ENCODE results near the gene KLHL36. TPM values are rescaled to one million over a fixed set of nuclear protein-coding genes. Genes with fewer than 3 reads are reported as not detected.
A peak's percentile ranks its signal among the peaks of the same experiment; 100 is the strongest.

The KLHL36 gene
- polyA plus RNA-seq, 1 of the 3 experiments (the other 2 are of a cell fraction) = 39.8 TPM

DNA sequence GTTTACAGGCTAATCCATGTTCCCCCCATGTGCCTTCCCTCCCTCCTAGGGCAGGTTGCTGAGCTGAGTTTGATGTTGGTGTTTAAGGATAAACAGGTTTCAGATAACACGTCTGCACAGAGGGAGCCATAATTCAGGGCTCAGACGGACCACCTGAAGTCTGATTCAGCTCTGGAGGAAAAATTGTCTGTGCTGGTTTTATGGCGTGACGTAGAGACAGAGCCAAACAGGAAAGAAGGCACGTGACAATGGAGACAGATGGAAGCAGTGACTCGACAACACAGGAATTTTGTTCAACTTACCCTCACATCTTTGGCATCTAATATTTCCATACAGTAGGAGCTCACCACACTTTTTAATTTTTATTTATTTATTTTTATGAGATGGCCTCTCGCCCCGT is 40.8 kb downstream of the KLHL36 start:
- H2AFZ ChIP-seq (ENCODE audit: low read depth) = peak overlapping the region; percentile 5; the same call in 1 of the 2 replicates
- CTCF ChIA-PET = interaction anchor here (1.1 to 1.7 kb wide), 5 partner anchors 11 to 66 kb away, joined by 3 to 7 read pairs (median 6); no protein-coding TSS in a partner anchor

DNA sequence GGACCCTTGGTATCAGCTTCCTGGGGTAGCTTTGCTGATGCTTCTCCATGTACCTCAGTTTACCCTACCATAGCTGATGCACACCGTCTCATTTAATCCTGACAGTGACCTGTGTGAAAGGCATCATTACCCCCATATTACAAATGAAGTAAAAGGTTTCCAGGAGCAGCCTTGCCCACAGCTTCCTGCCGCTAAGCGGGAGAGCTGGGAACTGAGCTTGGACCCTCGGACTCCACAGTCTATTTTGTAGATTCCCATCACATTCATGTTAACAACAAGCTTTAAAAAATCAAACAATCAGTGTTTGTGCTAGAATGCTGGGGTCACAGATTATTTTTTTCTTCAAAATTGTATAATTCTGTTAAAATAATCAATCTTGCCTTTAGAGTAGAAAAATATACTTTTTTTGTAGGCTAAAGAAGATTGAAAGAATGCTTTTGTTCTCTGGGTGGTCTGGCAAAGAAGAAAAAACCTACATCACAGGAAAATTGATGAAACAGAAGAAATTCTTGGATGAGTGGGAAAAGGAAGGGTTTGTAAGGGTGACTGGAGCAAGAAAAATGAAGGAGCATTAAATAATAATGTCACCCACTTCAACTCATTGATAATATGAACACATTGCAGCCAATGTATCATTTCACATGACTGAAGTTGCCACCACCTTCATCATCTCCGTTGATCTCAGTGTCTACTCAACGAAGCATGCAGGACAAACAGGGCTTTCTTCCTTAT is 41.9 kb downstream of the KLHL36 start:
- H3K4me2 ChIP-seq = no peak overlapping the region
- H3K9ac ChIP-seq = no peak overlapping the region
- H3K79me2 ChIP-seq (ENCODE audit: insufficient read depth) = no peaks in the 10 kb centered on the region
- WGBS (ENCODE audit: low lambda C conversion rate) = 97% methylated on average over 6 of the region's 6 CpGs
- no peaks in the 10 kb centered on the region for H3K9me2 ChIP-seq
- POLR2A ChIA-PET = no interaction called here
- no peaks in the 10 kb centered on the region for H3K36me3 ChIP-seq (replicated peaks in 1 of 2; ENCODE audit: control insufficient read depth in 1 of 2, insufficient read depth in 2 of 2, low read length in 1 of 2)
- H3K27ac ChIP-seq (ENCODE audit: low read depth in 2 of 2, low read length in 1 of 2) = no peak overlapping the region; a peak in 1 of 4 replicates
- H3K9me3 ChIP-seq = no peaks in the 10 kb centered on the region
- DNase-seq = no peak
- CTCF ChIA-PET = interaction anchor here (0.7 to 1.7 kb wide), 6 partner anchors 9 to 68 kb away, joined by 3 to 7 read pairs (median 5); no protein-coding TSS in a partner anchor
- no peaks in the 10 kb centered on the region for H3K27me3 ChIP-seq (ENCODE audit: insufficient read depth)
- peaks cover 7% of the 10 kb centered on the region for H3F3A ChIP-seq (replicated peaks; ENCODE audit: insufficient read depth)
- no peak overlapping the region for H3K4me3 ChIP-seq (ENCODE audit: low read depth in 2 of 2, low read length in 1 of 2)
- no peaks in the 10 kb centered on the region for H4K20me1 ChIP-seq (ENCODE audit: insufficient read depth)
- H3K4me1 ChIP-seq (ENCODE audit: control insufficient read depth in 1 of 2, insufficient read depth in 2 of 2, low read depth in 1 of 2, low read length in 1 of 2) = no peaks in the 10 kb centered on the region; a peak in 1 of 4 replicates
- no peak overlapping the region for H2AFZ ChIP-seq (ENCODE audit: low read depth)
- no peak for TF ChIP-seq TCF12 (IDR thresholded peaks at IDR 0.05)
- TF ChIP-seq, protein P1, sequence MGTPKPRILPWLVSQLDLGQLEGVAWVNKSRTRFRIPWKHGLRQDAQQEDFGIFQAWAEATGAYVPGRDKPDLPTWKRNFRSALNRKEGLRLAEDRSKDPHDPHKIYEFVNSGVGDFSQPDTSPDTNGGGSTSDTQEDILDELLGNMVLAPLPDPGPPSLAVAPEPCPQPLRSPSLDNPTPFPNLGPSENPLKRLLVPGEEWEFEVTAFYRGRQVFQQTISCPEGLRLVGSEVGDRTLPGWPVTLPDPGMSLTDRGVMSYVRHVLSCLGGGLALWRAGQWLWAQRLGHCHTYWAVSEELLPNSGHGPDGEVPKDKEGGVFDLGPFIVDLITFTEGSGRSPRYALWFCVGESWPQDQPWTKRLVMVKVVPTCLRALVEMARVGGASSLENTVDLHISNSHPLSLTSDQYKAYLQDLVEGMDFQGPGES (IDR thresholded peaks at IDR 0.05; ENCODE audit: low read depth, low read length) = no peak
- TF ChIP-seq TAF1 (IDR thresholded peaks at IDR 0.05; ENCODE audit: borderline replicate concordance, low read depth, low read length) = no peak
- no peak for TF ChIP-seq FOSL2 (IDR thresholded peaks at IDR 0.05; ENCODE audit: borderline replicate concordance, low read depth)
- no peak for TF ChIP-seq MXI1 (IDR thresholded peaks at IDR 0.05; ENCODE audit: low read depth, low read length)
- TF ChIP-seq RAD21 (IDR thresholded peaks at IDR 0.05; ENCODE audit: low read length) = no peak
- TF ChIP-seq, protein P2, sequence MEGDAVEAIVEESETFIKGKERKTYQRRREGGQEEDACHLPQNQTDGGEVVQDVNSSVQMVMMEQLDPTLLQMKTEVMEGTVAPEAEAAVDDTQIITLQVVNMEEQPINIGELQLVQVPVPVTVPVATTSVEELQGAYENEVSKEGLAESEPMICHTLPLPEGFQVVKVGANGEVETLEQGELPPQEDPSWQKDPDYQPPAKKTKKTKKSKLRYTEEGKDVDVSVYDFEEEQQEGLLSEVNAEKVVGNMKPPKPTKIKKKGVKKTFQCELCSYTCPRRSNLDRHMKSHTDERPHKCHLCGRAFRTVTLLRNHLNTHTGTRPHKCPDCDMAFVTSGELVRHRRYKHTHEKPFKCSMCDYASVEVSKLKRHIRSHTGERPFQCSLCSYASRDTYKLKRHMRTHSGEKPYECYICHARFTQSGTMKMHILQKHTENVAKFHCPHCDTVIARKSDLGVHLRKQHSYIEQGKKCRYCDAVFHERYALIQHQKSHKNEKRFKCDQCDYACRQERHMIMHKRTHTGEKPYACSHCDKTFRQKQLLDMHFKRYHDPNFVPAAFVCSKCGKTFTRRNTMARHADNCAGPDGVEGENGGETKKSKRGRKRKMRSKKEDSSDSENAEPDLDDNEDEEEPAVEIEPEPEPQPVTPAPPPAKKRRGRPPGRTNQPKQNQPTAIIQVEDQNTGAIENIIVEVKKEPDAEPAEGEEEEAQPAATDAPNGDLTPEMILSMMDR (IDR thresholded peaks at IDR 0.05) = no peak

More for the DNA sequence above, 40.8 kb downstream of the KLHL36 start:
- Histone ChIP-seq H3K27ac (ENCODE audit: low read depth in 2 of 2, low read length in 1 of 2) (peak overlapping the region in 1 of 2 experiments; percentile 55; a peak in 2 of 4 replicates), H3K9ac (no peak overlapping the region), H3K79me2 (ENCODE audit: insufficient read depth) (no peaks in the 10 kb centered on the region), H3K36me3 (replicated peaks in 1 of 2; ENCODE audit: control insufficient read depth in 1 of 2, insufficient read depth in 2 of 2, low read length in 1 of 2) (no peaks in the 10 kb centered on the region), H3K27me3 (ENCODE audit: insufficient read depth) (no peaks in the 10 kb centered on the region), H4K20me1 (ENCODE audit: insufficient read depth) (no peaks in the 10 kb centered on the region), H3F3A (replicated peaks; ENCODE audit: insufficient read depth) (peaks cover 7% of the 10 kb centered on the region), H3K4me2 (no peak overlapping the region), H3K4me1 (ENCODE audit: control insufficient read depth in 1 of 2, insufficient read depth in 2 of 2, low read depth in 1 of 2, low read length in 1 of 2) (no peaks in the 10 kb centered on the region; a peak in 1 of 4 replicates), H3K4me3 (ENCODE audit: low read depth in 2 of 2, low read length in 1 of 2) (no peak overlapping the region), H3K9me2 (no peaks in the 10 kb centered on the region), H3K9me3 (no peaks in the 10 kb centered on the region)
- POLR2A ChIA-PET = no interaction called here
- TF ChIP-seq, protein P3, sequence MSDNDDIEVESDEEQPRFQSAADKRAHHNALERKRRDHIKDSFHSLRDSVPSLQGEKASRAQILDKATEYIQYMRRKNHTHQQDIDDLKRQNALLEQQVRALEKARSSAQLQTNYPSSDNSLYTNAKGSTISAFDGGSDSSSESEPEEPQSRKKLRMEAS (IDR thresholded peaks at IDR 0.05; ENCODE audit: low read depth) = peak; percentile 57
- TF ChIP-seq, protein P2 (IDR thresholded peaks at IDR 0.05) = no peak
- no peak for TF ChIP-seq MEF2A (IDR thresholded peaks at IDR 0.05; ENCODE audit: borderline replicate concordance, low read depth)
- no peak for TF ChIP-seq YY1 (IDR thresholded peaks at IDR 0.05; ENCODE audit: low read depth)
- no peak for TF ChIP-seq SIN3A (IDR thresholded peaks at IDR 0.05; ENCODE audit: borderline replicate concordance, low read depth, low read length)
- no peak for TF ChIP-seq CHD2 (IDR thresholded peaks at IDR 0.05; ENCODE audit: low read length, partially characterized antibody)
- no peak for TF ChIP-seq POLR2AphosphoS5 (IDR thresholded peaks at IDR 0.05; ENCODE audit: low read depth, low read length)
- TF ChIP-seq JUND (IDR thresholded peaks at IDR 0.05) = peak; percentile 30; the same call in 1 of the 2 replicates
- TF ChIP-seq, protein P4, sequence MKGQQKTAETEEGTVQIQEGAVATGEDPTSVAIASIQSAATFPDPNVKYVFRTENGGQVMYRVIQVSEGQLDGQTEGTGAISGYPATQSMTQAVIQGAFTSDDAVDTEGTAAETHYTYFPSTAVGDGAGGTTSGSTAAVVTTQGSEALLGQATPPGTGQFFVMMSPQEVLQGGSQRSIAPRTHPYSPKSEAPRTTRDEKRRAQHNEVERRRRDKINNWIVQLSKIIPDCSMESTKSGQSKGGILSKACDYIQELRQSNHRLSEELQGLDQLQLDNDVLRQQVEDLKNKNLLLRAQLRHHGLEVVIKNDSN (IDR thresholded peaks at IDR 0.05; ENCODE audit: borderline replicate concordance, low read depth) = peak; percentile 84
- TF ChIP-seq GATA2 (CRISPR knock-in tag; IDR thresholded peaks at IDR 0.05) = no peak
- TF ChIP-seq FOSL2 (IDR thresholded peaks at IDR 0.05; ENCODE audit: borderline replicate concordance, low read depth) = peak; percentile 33; the same call in 1 of the 2 replicates
- TF ChIP-seq, protein P5, sequence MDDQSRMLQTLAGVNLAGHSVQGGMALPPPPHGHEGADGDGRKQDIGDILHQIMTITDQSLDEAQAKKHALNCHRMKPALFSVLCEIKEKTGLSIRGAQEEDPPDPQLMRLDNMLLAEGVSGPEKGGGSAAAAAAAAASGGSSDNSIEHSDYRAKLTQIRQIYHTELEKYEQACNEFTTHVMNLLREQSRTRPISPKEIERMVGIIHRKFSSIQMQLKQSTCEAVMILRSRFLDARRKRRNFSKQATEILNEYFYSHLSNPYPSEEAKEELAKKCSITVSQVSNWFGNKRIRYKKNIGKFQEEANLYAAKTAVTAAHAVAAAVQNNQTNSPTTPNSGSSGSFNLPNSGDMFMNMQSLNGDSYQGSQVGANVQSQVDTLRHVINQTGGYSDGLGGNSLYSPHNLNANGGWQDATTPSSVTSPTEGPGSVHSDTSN (IDR thresholded peaks at IDR 0.05) = no peak
- peak; percentile 52 for TF ChIP-seq TCF12 (IDR thresholded peaks at IDR 0.05)
- DNase-seq = no peak
- 41% methylated on average over 8 of the region's 8 CpGs for WGBS (ENCODE audit: low lambda C conversion rate)

Measured in SK-N-SH (cell line).